ENCODE data around the gene STK17B.

The STK17B gene

DNA sequence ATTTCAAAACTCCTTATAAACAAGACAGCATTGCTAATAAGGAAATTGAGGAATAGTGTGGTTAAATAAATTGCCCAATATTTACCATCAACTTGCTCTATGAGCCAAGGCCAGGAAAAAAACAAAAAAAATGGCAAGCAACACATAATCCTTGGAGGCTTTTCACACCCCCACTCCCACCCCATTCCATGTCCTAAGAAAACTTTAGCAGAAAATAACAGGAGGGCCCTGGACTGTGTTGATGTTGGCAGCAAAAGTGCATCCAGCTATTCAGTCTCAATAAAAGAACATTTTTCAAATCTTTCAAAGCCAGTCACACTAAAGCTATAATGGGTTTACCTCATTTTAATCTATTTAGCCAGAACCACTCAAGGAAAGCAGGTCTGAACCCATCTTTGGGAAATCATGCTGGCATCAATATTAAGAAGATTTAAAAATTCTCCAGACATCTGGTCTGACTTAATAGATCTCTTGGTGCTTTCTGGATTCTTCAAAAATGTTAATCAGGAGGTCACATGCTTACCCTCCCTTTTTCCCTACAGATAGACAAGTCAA is 34.6 kb upstream of the STK17B start:
- Histone ChIP-seq H3K4me3 (ENCODE audit: severe bottlenecking) (no peak overlapping the region), H3K27me3 (ENCODE audit: insufficient read depth, poor library complexity, severe bottlenecking) (no peaks in the 10 kb centered on the region), H3K9me3 (ENCODE audit: severe bottlenecking) (no peaks in the 10 kb centered on the region), H3K36me3 (ENCODE audit: low read depth) (no peaks in the 10 kb centered on the region), H3K4me1 (ENCODE audit: insufficient read depth, poor library complexity, severe bottlenecking) (peaks cover 20% of the 10 kb centered on the region), H3K27ac (ENCODE audit: poor library complexity, severe bottlenecking) (no peak overlapping the region)
- TF ChIP-seq, protein P1, sequence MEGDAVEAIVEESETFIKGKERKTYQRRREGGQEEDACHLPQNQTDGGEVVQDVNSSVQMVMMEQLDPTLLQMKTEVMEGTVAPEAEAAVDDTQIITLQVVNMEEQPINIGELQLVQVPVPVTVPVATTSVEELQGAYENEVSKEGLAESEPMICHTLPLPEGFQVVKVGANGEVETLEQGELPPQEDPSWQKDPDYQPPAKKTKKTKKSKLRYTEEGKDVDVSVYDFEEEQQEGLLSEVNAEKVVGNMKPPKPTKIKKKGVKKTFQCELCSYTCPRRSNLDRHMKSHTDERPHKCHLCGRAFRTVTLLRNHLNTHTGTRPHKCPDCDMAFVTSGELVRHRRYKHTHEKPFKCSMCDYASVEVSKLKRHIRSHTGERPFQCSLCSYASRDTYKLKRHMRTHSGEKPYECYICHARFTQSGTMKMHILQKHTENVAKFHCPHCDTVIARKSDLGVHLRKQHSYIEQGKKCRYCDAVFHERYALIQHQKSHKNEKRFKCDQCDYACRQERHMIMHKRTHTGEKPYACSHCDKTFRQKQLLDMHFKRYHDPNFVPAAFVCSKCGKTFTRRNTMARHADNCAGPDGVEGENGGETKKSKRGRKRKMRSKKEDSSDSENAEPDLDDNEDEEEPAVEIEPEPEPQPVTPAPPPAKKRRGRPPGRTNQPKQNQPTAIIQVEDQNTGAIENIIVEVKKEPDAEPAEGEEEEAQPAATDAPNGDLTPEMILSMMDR (IDR thresholded peaks at IDR 0.05; ENCODE audit: poor library complexity, severe bottlenecking): no peak
- DNase-seq (ENCODE audit: low spot score): no peak
- peak; percentile 52; the same call in 2 of the 3 replicates for ATAC-seq (ENCODE audit: low read depth)

DNA sequence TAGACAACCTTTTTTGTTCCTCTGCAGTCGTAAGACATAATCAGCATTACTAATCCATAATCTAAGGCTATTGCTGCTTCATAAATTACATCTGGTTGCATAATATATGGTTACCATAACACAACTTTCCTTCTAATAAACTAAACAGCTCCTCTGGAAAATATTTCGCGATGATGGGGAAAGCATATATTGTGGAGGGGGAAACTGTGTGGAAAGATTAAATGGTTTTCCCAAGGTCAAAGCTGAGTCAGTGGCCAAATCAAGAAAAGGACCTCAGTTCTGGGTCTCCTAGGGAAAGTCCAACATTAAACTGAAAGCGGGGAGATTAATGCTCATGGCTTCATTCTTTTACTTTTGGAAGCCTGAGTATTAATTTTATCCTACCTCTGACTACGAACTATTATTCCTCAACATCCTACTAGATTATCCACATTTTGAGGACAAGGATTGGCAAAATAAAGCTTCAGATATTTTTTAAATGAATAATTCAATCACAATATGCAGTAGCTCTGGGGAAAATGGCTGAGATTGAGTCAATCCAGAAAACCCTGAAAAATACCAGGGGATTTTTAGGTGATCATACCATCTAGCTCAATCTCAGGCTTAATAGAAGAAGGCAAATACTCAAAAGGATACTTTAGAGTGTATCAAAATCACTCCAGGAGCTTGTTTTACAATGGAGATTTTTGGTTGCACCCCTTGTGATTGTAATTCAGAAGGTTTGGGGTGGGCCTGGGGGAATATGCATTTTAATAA is 33.8 kb upstream of the STK17B start:
- no peak for DNase-seq (ENCODE audit: low spot score)
- no peaks in the 10 kb centered on the region for H3K36me3 ChIP-seq (ENCODE audit: low read depth)
- ATAC-seq (ENCODE audit: low read depth): no peak
- no peaks in the 10 kb centered on the region for H3K27me3 ChIP-seq (ENCODE audit: insufficient read depth, poor library complexity, severe bottlenecking)
- no peak overlapping the region for H3K27ac ChIP-seq (ENCODE audit: poor library complexity, severe bottlenecking)
- H3K9me3 ChIP-seq (ENCODE audit: severe bottlenecking): no peaks in the 10 kb centered on the region
- TF ChIP-seq, protein P1 (IDR thresholded peaks at IDR 0.05; ENCODE audit: poor library complexity, severe bottlenecking): no peak
- no peak overlapping the region for H3K4me3 ChIP-seq (ENCODE audit: severe bottlenecking)
- H3K4me1 ChIP-seq (ENCODE audit: insufficient read depth, poor library complexity, severe bottlenecking): peaks cover 20% of the 10 kb centered on the region

DNA sequence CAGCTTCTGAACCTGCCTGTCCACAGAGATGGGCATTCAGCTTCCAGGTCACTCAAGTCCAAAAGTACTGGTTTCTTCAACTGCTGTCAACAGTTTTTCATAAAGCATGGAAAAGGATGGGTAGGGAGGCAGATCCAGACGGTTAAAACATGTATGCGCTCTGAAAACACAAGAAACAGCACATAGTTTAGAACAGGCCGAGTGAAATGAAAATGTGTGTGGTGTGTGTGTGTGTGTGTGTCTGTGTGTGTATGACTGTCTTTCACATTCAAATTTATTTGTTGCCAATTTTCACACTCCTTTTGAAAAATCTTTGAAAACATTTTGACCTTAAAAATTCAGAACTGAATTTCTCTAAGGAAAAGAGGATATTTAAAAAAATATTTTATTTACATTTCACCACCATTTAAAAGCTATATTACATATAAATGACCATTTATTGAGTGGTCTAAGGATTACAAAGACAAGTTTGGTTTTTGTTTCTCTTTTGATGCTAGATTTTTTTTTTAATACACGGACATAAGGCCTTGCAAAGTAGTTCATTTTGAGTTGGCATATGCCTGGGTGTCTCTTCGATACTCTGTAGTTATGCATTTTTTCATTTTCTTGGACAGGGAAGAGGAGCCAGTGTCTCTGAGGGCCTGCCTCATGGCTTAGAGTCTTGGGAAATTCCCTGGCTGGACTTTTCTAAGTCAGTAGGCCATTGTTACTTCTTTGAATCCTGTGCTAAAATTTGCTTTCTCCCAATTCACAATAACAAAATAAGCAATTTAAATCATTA is 30.0 kb upstream of the STK17B start:
- no peaks in the 10 kb centered on the region for H3K27me3 ChIP-seq (ENCODE audit: insufficient read depth, poor library complexity, severe bottlenecking)
- no peak overlapping the region for H3K27ac ChIP-seq (ENCODE audit: poor library complexity, severe bottlenecking)
- no peaks in the 10 kb centered on the region for H3K36me3 ChIP-seq (ENCODE audit: low read depth)
- H3K4me1 ChIP-seq (ENCODE audit: insufficient read depth, poor library complexity, severe bottlenecking): peaks cover 11% of the 10 kb centered on the region
- no peak for ATAC-seq (ENCODE audit: low read depth)
- H3K4me3 ChIP-seq (ENCODE audit: severe bottlenecking): no peak overlapping the region
- TF ChIP-seq, protein P1 (IDR thresholded peaks at IDR 0.05; ENCODE audit: poor library complexity, severe bottlenecking): no peak
- no peaks in the 10 kb centered on the region for H3K9me3 ChIP-seq (ENCODE audit: severe bottlenecking)
- no peak for DNase-seq (ENCODE audit: low spot score)

DNA sequence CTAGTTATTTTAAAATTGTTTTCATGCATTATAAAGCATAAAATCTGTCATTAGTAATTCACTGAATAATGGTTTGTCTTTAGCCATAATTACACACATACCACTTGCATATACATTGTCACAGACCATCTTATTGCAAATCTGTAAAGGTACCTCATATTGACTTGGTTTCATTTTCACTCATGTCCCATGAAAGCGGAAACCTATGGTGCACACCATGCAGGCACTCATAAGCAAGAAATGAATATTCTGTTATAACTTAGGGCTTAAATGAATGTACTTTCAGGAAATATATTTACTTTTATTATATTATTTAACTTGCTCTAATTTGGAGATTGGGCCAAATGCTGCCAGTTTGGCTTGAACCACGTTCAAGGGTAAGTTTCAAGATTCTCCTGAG is 29.2 kb upstream of the STK17B start:
- ATAC-seq (ENCODE audit: low read depth): no peak

More for the DNA sequence above, 29.2 kb upstream of the STK17B start:
- DNase-seq (ENCODE audit: low spot score): no peak
- H3K9me3 ChIP-seq (ENCODE audit: severe bottlenecking): no peaks in the 10 kb centered on the region
- H3K27ac ChIP-seq (ENCODE audit: poor library complexity, severe bottlenecking): no peak overlapping the region
- peaks cover 4% of the 10 kb centered on the region for H3K4me1 ChIP-seq (ENCODE audit: insufficient read depth, poor library complexity, severe bottlenecking)
- TF ChIP-seq, protein P1 (IDR thresholded peaks at IDR 0.05; ENCODE audit: poor library complexity, severe bottlenecking): no peak
- no peaks in the 10 kb centered on the region for H3K27me3 ChIP-seq (ENCODE audit: insufficient read depth, poor library complexity, severe bottlenecking)
- no peak overlapping the region for H3K4me3 ChIP-seq (ENCODE audit: severe bottlenecking)
- H3K36me3 ChIP-seq (ENCODE audit: low read depth): no peaks in the 10 kb centered on the region

All from RWPE2 (cell line).